GM04503 (cell line): ENCODE measurements around the gene OIP5.
"Not testable (repeated sequence)": the region's sequence is repeated elsewhere in the genome, so short reads cannot be mapped to it uniquely, and the experiment has no call there.

Experiments used
- DNase-seq: peaks from one replicate; pipeline ENCODE4 v3.0.0-alpha.2; 2012; ENCODE audit warnings: low read depth

OIP5 gene

DNA sequence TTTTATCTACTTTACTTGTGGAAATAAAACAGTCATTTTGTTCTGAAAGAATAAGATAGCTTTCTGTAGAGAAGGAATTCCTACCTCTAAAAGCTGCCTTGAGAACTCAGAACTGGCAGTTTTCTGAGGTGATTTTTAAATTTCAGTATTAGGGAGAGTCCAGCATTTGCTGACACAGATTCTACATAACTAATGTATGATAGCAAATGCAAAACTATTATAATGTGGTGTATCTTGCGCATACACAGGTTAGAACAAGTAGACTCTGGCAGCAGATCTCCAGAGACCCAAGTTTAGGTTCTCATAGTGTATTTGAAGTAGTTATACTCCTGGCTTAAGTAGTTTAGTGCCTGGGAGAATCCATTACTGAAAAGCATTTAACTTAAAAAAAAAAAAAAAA, 30.8 kb downstream of the OIP5 start:
- DNase-seq: no peak

- DNase-seq: not testable (repeated sequence)
Measured at GRCh38 chr15:41301139-41301538, 31.3 kb downstream of the OIP5 start.

- DNase-seq: no peak
Measured at GRCh38 chr15:41292521-41292920, 39.9 kb downstream of the OIP5 start.

GRCh38 chr15:41291065-41291631, 41.2 kb downstream of the OIP5 start:
- DNase-seq: no peak

- DNase-seq: no peak
Measured at GRCh38 chr15:41289953-41290352, 42.4 kb downstream of the OIP5 start.

GRCh38 chr15:41288464-41288863, 43.9 kb downstream of the OIP5 start:
- no peak for DNase-seq

- no peak for DNase-seq
Measured at GRCh38 chr15:41286665-41287333, 45.6 kb downstream of the OIP5 start.

DNA sequence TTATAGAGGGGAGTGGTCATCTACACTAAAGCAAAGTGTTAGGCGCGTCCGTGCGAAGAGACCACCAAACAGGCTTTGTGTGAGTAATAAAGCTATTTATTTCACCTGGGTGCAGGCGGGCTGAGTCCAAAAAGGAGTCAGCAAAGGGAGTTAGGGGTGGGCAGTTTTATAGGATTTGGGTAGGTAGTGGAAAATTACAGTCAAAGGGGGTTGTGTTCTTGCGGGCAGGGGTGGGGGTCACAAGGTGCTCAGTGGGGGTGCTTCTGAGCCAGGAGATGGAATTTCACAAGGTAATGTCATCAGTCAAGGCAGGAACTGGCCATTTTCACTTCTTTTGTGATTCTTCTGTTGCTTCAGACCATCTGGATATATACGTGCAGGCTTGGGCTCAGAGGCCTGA, 47.1 kb downstream of the OIP5 start:
- no peak for DNase-seq

- no peak for DNase-seq
Measured at GRCh38 chr15:41284427-41285177, 47.8 kb downstream of the OIP5 start.

DNA sequence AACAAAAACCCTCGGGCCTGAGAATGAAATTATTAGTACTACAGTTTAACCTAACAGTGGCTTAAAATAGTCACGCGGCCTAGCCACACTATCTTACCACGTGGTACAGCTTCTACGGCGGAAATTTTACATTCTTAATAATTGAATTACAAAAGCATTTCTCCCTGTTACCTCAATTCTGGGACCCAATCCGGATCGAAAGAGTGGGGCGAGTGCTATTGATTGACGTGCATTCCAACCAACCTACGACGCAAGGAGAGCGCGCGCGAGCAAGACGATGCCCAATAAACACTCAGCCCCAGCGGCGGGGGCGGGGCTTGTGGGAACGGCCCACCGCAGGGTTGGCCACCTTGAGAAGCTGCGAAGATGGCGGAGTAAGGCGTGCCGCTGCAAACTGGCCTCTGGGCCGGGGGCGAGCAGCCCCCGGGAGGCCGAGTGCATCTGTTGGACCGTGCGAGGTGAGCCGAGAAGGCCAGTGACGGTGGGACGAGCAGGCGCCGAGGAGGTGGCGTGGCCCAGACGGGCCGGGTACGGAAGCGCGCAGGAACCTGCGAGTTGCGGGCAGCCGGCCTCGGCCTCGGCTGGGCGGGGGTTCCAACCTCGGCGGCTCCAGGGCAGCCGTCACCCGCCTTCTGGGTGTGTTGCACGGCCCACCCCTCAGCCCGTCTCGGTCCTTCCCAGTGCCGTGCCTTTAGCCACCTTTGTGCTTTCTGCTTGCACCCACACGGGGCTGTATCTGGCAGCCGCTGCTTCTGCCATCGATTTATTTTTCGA, 48.6 kb downstream of the OIP5 start:
- peak; percentile 96 for DNase-seq

DNA sequence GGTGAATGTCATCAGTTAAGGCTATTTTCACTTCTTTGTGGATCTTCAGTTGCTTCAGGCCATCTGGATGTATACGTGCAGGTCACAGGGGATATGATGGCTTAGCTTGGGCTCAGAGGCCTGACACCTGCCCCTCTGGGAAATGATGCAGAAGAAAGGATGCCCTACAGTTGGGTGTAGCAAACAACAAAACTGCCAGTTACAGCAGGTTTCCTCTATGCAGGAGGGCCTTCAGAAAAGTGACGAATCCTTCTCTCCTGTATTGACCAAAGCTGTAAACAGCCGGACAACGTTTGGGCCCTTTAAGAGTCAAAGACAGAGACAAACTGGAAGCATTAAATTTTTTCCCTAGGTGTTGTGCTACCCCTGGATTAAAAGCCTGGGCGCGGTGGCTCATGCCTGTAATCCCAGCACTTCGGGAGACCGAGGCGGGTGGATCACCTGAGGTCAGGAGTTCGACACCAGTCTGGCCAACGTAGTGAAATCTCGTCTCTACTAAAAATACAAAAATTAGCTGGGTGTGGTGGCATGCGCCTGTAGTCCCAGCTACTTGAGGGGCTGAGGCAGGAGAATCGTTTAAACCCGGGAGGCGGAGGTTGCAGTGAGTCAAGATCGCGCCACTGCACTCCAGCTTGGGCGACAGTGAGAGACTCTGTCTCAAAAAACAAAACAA, 49.3 kb downstream of the OIP5 start:
- DNase-seq: not testable (repeated sequence)

GRCh38 chr15:41282436-41282835, 50.0 kb downstream of the OIP5 start:
- not testable (repeated sequence) for DNase-seq

DNA sequence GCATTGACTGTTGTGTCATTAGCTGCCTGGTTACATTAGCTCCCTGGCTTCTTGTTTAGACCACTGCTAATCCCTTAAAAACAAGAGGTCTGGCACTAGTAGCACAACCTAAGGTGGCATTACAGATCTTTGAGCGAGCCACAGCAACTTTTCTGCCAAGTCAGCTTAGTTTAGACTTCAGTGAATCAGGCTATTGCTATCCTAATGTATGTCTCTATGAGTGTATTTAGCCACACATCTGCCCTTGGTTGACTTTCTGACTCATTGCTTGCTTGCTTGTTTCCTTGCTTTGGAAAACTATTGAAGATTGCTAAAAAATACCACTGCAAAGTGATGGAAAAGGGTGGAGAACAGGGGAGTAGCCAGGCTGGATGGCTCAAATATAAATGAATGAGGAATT, 51.2 kb downstream of the OIP5 start:
- DNase-seq: peak; percentile 76

GRCh38 chr15:41279535-41280283, 52.7 kb downstream of the OIP5 start:
- DNase-seq: no peak

DNA sequence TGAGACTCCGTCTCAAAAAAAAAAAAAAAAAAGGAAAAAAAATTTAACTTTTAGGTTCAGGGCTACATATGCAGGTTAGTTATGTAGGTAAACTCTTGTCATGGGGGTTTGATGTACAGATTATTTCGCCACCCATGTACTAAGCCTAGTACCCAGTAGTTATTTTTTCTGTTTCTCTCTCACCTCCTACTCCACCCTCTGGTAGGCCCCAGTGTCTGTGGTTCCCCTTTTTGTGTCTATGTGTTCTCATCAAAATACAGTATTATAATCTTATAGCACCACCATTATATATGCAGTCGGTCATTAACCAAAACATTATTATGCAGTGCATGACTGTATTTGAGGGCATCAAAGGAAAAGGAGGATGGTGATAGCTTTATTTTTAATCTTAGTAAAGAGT, 54.1 kb downstream of the OIP5 start:
- DNase-seq: no peak

DNA sequence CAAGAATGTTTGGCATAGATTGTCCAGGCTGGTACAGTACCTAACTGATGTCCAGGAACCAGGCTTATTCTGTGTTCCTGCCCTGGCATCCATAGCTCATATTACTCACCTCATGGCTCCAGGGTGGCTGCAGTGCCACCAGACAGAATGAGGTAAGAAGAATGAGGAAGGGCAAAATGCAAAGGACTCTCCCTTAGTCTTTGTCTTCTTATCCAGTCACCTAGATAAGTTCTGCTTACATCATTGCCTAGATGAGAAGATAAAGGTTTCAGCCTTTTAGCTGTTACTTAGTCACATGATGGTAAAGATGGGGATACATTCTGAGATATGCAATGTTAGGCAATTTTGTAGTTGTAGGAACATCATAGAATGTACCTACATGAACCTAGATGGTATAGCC, 55.6 kb downstream of the OIP5 start:
- no peak for DNase-seq

DNA sequence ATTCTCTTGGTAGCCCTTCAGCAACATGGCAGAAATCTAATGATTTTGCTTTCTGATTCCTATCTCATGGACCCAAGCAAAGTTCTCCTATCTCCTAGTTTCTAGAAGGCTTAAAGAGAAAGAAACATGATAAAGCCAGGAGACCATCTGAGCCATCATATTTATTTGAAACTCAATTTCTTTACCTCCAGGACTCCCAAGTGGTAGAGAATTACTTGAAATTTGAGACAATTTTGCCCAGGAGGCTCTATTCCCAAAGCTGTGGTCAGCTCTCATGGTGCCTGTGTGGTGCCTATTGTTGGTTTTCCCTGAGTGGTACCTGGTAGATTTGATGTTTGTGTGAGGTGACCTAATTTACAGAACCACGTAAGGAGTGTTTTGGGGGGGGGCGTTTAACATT, 62.5 kb downstream of the OIP5 start:
- DNase-seq: no peak

- no peak for DNase-seq
Measured at GRCh38 chr15:41263891-41264351, 68.5 kb downstream of the OIP5 start.

- no peak for DNase-seq
Measured at GRCh38 chr15:41262571-41262970, 69.8 kb downstream of the OIP5 start.

GRCh38 chr15:41260924-41261323, 71.5 kb downstream of the OIP5 start:
- DNase-seq: not testable (repeated sequence)

GRCh38 chr15:41259546-41260189, 72.7 kb downstream of the OIP5 start:
- DNase-seq: no peak
